GM12875 (cell line): Measurements from ENCODE around the gene BRD4.

ENCODE experiments used
- H3K4me3 ChIP-seq: one replicate; pipeline ENCODE4 v1.5.1; 2011; ENCODE audit warnings: low read depth, low read length, control low read depth
- TF ChIP-seq, protein P1 (sequence below): IDR thresholded peaks from 2 replicates; pipeline ENCODE4 v1.5.1; 2011; ENCODE audit warnings: low read depth, mild to moderate bottlenecking, control low read depth, inconsistent platforms, low read length, moderate library complexity, borderline replicate concordance; ENCODE audit not compliant: insufficient read depth

BRD4 gene

GRCh38 chr19:15254547-15254946 lies 77.8 kb downstream of the BRD4 start:
- TF ChIP-seq, protein P1, sequence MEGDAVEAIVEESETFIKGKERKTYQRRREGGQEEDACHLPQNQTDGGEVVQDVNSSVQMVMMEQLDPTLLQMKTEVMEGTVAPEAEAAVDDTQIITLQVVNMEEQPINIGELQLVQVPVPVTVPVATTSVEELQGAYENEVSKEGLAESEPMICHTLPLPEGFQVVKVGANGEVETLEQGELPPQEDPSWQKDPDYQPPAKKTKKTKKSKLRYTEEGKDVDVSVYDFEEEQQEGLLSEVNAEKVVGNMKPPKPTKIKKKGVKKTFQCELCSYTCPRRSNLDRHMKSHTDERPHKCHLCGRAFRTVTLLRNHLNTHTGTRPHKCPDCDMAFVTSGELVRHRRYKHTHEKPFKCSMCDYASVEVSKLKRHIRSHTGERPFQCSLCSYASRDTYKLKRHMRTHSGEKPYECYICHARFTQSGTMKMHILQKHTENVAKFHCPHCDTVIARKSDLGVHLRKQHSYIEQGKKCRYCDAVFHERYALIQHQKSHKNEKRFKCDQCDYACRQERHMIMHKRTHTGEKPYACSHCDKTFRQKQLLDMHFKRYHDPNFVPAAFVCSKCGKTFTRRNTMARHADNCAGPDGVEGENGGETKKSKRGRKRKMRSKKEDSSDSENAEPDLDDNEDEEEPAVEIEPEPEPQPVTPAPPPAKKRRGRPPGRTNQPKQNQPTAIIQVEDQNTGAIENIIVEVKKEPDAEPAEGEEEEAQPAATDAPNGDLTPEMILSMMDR: no peak
- no peak overlapping the region for H3K4me3 ChIP-seq

DNA sequence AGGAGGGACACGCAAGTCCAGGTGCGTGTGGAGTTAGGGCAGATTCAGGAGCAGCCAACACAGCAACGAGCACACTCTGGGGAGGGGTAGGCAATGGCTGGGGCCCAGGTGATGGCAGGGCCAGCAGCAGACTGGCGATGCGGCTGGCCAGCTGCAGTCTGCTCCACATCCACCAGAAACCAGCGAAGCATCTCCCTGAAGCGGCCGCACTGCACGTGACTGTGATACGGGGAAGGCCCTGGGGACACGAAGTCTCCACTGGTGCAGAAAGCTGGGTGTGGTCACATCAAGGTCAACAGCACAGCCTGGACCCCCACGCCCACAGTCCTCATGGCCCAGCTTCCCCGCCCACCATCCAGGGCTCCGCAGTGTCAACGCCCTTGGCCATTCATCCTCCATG lies 78.8 kb downstream of the BRD4 start:
- TF ChIP-seq, protein P1: no peak
- no peak overlapping the region for H3K4me3 ChIP-seq

DNA sequence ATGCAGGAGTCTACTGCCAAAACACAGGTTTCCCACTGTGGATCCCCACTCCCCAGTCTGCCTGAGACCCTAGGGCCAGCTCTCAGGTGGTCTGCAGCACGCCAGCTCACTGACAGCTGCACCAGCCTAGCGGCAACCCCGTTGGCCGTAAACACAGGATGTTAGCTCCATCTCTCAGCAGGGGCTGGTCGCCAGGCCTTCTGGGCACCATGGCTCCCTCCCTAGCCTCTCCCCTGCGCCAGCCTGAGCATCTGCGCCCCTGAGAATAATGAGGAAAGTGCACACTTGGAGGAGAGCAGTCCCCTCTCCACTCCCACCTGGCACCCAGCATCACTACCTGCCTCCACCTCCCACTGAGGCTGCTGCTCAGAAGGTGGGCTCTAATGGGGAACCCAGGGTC lies 79.3 kb downstream of the BRD4 start:
- TF ChIP-seq, protein P1: no peak
- no peak overlapping the region for H3K4me3 ChIP-seq

- TF ChIP-seq, protein P1: 0 out of 2 replicates have a peak, but pooled peaks have one; percentile 14
- H3K4me3 ChIP-seq: no peak overlapping the region
These were observed 79.8 kb downstream of the BRD4 start for GRCh38 chr19:15252398-15253018.

- TF ChIP-seq, protein P1: no peak
- no peak overlapping the region for H3K4me3 ChIP-seq
These were observed 80.5 kb downstream of the BRD4 start for GRCh38 chr19:15251749-15252397.

- H3K4me3 ChIP-seq: no peak overlapping the region
- TF ChIP-seq, protein P1: no peak
These were observed 81.2 kb downstream of the BRD4 start for GRCh38 chr19:15251010-15251748.
